ENCODE data around the gene ARID5A. TPM values are rescaled to one million over a fixed set of nuclear protein-coding genes. Genes with fewer than 3 reads are reported as not detected.
"Not testable (repeated sequence)": the region's sequence is repeated elsewhere in the genome, so short reads cannot be mapped to it uniquely, and the experiment has no call there.

The ARID5A gene
- total RNA-seq, 1 donor from 2014 or later, result 32.8 TPM

- intact Hi-C loops (cut with DNase I), result no loop called here
- DNase-seq (no peak), ATAC-seq (no peak)
- H3K4me1 ChIP-seq, result no peaks in the 10 kb centered on the region
- no peaks in the 10 kb centered on the region for H3K36me3 ChIP-seq
- no peaks in the 10 kb centered on the region for H3K9me3 ChIP-seq
- no peak overlapping the region for H3K4me3 ChIP-seq
- TF ChIP-seq CTCF (IDR thresholded peaks at IDR 0.05), result no peak
- H3K27me3 ChIP-seq, result no peaks in the 10 kb centered on the region
- no peak overlapping the region for H3K27ac ChIP-seq
Observed at GRCh38 chr2:96494188-96494587, 42.4 kb upstream of the ARID5A start.

- H3K4me1 ChIP-seq, result no peaks in the 10 kb centered on the region
- no peak overlapping the region for H3K4me3 ChIP-seq
- DNase-seq (no peak), ATAC-seq (no peak)
- no peaks in the 10 kb centered on the region for H3K36me3 ChIP-seq
- H3K27ac ChIP-seq, result no peak overlapping the region
- H3K27me3 ChIP-seq, result peaks cover 5% of the 10 kb centered on the region
- intact Hi-C loops (cut with DNase I), result no loop called here
- no peak for TF ChIP-seq CTCF (IDR thresholded peaks at IDR 0.05)
- no peaks in the 10 kb centered on the region for H3K9me3 ChIP-seq
Observed at GRCh38 chr2:96495982-96496629, 40.4 kb upstream of the ARID5A start.

- TF ChIP-seq CTCF (IDR thresholded peaks at IDR 0.05), result no peak
- no peak overlapping the region for H3K27ac ChIP-seq
- H3K36me3 ChIP-seq, result no peaks in the 10 kb centered on the region
- H3K4me3 ChIP-seq, result no peak overlapping the region
- peaks cover 13% of the 10 kb centered on the region for H3K4me1 ChIP-seq
- DNase-seq, result no peak
- H3K9me3 ChIP-seq, result no peaks in the 10 kb centered on the region
- intact Hi-C loops (cut with DNase I), result no loop called here
- H3K27me3 ChIP-seq, result peaks cover 9% of the 10 kb centered on the region
- no peak for ATAC-seq
Observed at GRCh38 chr2:96498021-96498431, 38.5 kb upstream of the ARID5A start.

- intact Hi-C loops (cut with DNase I); H3K27me3 ChIP-seq; H3K9me3 ChIP-seq; H3K4me3 ChIP-seq; ATAC-seq; H3K27ac ChIP-seq; H3K36me3 ChIP-seq; DNase-seq: not testable (repeated sequence)
- H3K4me1 ChIP-seq, result peaks cover 17% of the 10 kb centered on the region
Observed at GRCh38 chr2:96498611-96499010, 37.9 kb upstream of the ARID5A start.

GRCh38 chr2:96499061-96499960 is 37.2 kb upstream of the ARID5A start:
- no peak for TF ChIP-seq CTCF (IDR thresholded peaks at IDR 0.05)
- H3K36me3 ChIP-seq, result no peaks in the 10 kb centered on the region
- H3K27ac ChIP-seq, result no peak overlapping the region
- H3K4me1 ChIP-seq, result peaks cover 17% of the 10 kb centered on the region
- intact Hi-C loops (cut with DNase I), result no loop called here
- H3K27me3 ChIP-seq, result peaks cover 9% of the 10 kb centered on the region
- DNase-seq (no peak), ATAC-seq (no peak)
- H3K9me3 ChIP-seq, result no peaks in the 10 kb centered on the region
- H3K4me3 ChIP-seq, result no peak overlapping the region

GRCh38 chr2:96500385-96501066 is 36.0 kb upstream of the ARID5A start:
- Histone ChIP-seq H3K27me3 (peaks cover 9% of the 10 kb centered on the region), H3K27ac (no peak overlapping the region)

More at GRCh38 chr2:96500385-96501066, 36.0 kb upstream of the ARID5A start:
- ATAC-seq, result no peak
- no peak for DNase-seq
- peaks cover 17% of the 10 kb centered on the region for H3K4me1 ChIP-seq
- no peak overlapping the region for H3K4me3 ChIP-seq
- intact Hi-C loops (cut with DNase I), result no loop called here
- H3K9me3 ChIP-seq, result no peaks in the 10 kb centered on the region
- no peaks in the 10 kb centered on the region for H3K36me3 ChIP-seq
- TF ChIP-seq CTCF (IDR thresholded peaks at IDR 0.05), result no peak

All from upper lobe of right lung (tissue), 1 donor.